Neuronal stem cell (in vitro differentiated cells): Measurements from ENCODE around the gene CYGB.

Experiments used
- DNase-seq: peaks from one replicate; pipeline ENCODE4 v3.0.0-alpha.2; 2013; ENCODE audit warnings: low spot score
- H2AFZ ChIP-seq: one replicate; pipeline ENCODE4 v1.6.1; 2013; ENCODE audit warnings: mild to moderate bottlenecking, low read length, inconsistent platforms
- H2AK5ac ChIP-seq: 2 replicates; pipeline ENCODE4 v1.6.1; 2013; ENCODE audit warnings: low read depth, mild to moderate bottlenecking, inconsistent platforms, low read length, moderate library complexity, mixed read lengths
- H2BK120ac ChIP-seq: 2 replicates; pipeline ENCODE4 v1.6.1; 2013; ENCODE audit warnings: low read depth, mild to moderate bottlenecking, inconsistent platforms, low read length, moderate library complexity, mixed read lengths
- H2BK12ac ChIP-seq: one replicate; pipeline ENCODE4 v1.6.1; 2013; ENCODE audit warnings: low read length, inconsistent platforms
- H2BK15ac ChIP-seq: 2 replicates; pipeline ENCODE4 v1.6.1; 2013; ENCODE audit warnings: mild to moderate bottlenecking, low read length, inconsistent platforms, mixed read lengths
- H2BK5ac ChIP-seq: one replicate; pipeline ENCODE4 v1.6.1; 2013; ENCODE audit warnings: inconsistent platforms, mild to moderate bottlenecking, low read length, moderate library complexity
- H3K14ac ChIP-seq: one replicate; pipeline ENCODE4 v1.6.1; 2013; ENCODE audit warnings: low read length, inconsistent platforms
- H3K18ac ChIP-seq: 2 replicates; pipeline ENCODE4 v1.6.1; 2013; ENCODE audit warnings: low read length, inconsistent platforms
- H3K23ac ChIP-seq: 2 replicates; pipeline ENCODE4 v1.6.1; 2013; ENCODE audit warnings: low read depth, mild to moderate bottlenecking, mixed read lengths, low read length, inconsistent platforms; ENCODE audit not compliant: poor library complexity
- H3K27ac ChIP-seq: replicated peaks from 3 replicates; pipeline ENCODE4 v1.5.1; 2013; ENCODE audit warnings: low read length, inconsistent platforms
- H3K27me3 ChIP-seq, 3 experiments: 2 replicates each; pipeline ENCODE4 v1.6.1; 2013; ENCODE audit warnings: low read length in 3 of 3, mild to moderate bottlenecking in 2 of 3, inconsistent platforms in 1 of 3, low read depth in 1 of 3, mixed read lengths in 1 of 3, moderate library complexity in 1 of 3; ENCODE audit not compliant: control insufficient read depth in 3 of 3, insufficient read depth in 3 of 3
- H3K36me3 ChIP-seq, 2 donors: replicated peaks in 1 of 2; 2 replicates each; pipeline ENCODE4 v1.6.1; 2013; ENCODE audit warnings: low read length in 2 of 2; ENCODE audit not compliant: control insufficient read depth in 2 of 2, insufficient read depth in 2 of 2
- H3K4ac ChIP-seq: 2 replicates; pipeline ENCODE4 v1.6.1; 2013; ENCODE audit warnings: inconsistent platforms, mild to moderate bottlenecking, low read length, moderate library complexity
- H3K4me1 ChIP-seq, 2 donors: 1 replicate in 1 of 2; 2 replicates in 1 of 2; pipeline ENCODE4 v1.6.1; 2013; ENCODE audit warnings: low read length in 2 of 2, low read depth in 1 of 2; ENCODE audit not compliant: control insufficient read depth in 2 of 2, insufficient read depth in 1 of 2
- H3K4me2 ChIP-seq: one replicate; pipeline ENCODE4 v1.6.1; 2013; ENCODE audit warnings: mild to moderate bottlenecking, low read length, inconsistent platforms; ENCODE audit not compliant: insufficient read depth, poor library complexity, severe bottlenecking
- H3K4me3 ChIP-seq, 2 donors: 2 replicates each; pipeline ENCODE4 v1.5.1; 2013; ENCODE audit warnings: low read length in 2 of 2, mild to moderate bottlenecking in 2 of 2, inconsistent platforms in 1 of 2, moderate library complexity in 1 of 2
- H3K79me1 ChIP-seq: one replicate; pipeline ENCODE4 v1.6.1; 2013; ENCODE audit warnings: low read depth, mild to moderate bottlenecking, inconsistent platforms, low read length, moderate library complexity
- H3K9ac ChIP-seq: one replicate; pipeline ENCODE4 v1.6.1; 2013; ENCODE audit warnings: mild to moderate bottlenecking, low read depth, low read length, inconsistent platforms; ENCODE audit not compliant: poor library complexity
- H3K9me3 ChIP-seq, 2 donors: replicated peaks in 1 of 2; 2 replicates each; pipeline versions ENCODE3 to v1.6.1; 2013; ENCODE audit warnings: low read length in 2 of 2, mild to moderate bottlenecking in 2 of 2, inconsistent platforms in 1 of 2, low read depth in 1 of 2, mixed read lengths in 1 of 2, moderate library complexity in 1 of 2; ENCODE audit not compliant: control insufficient read depth in 2 of 2, insufficient read depth in 1 of 2
- H4K8ac ChIP-seq: one replicate; pipeline ENCODE4 v1.6.1; 2013; ENCODE audit warnings: low read depth, mild to moderate bottlenecking, inconsistent platforms, low read length, moderate library complexity
- H4K91ac ChIP-seq: one replicate; pipeline ENCODE4 v1.6.1; 2013; ENCODE audit warnings: low read length, low read depth, mild to moderate bottlenecking, inconsistent platforms; ENCODE audit not compliant: poor library complexity
- WGBS, 2 donors: extraction: QIAGEN DNeasy Blood & Tissue Kit; methylation state at CpG; one replicate each; pipeline ENCODE4 v1.1.7; 2013; ENCODE audit warnings: missing lambda C conversion rate in 2 of 2, mixed read lengths in 1 of 2; ENCODE audit not compliant: insufficient read length in 2 of 2, insufficient replicate concordance in 1 of 2; ENCODE audit errors: extremely low coverage in 2 of 2; 5-methylcytosine and 5-hydroxymethylcytosine counted together

The CYGB gene

GRCh38 chr17:76544546-76545365 is 7.2 kb upstream of the CYGB start:
- H3K27ac ChIP-seq = no peak overlapping the region

GRCh38 chr17:76543826-76544545 is 6.5 kb upstream of the CYGB start:
- Histone ChIP-seq H3K4me1 (peaks cover 12 to 43% of the 10 kb centered on the region in 2 donors), H3K27me3 (peaks cover 0 to 62% (median 20%) of the 10 kb centered on the region in 3 experiments), H4K91ac (no peak overlapping the region), H3K4ac (no peak overlapping the region), H3K23ac (no peak overlapping the region), H2BK5ac (no peak overlapping the region), H3K4me3 (peak overlapping the region in 1 of 2 donors; percentile 20), H2BK12ac (no peak overlapping the region), H3K18ac (peak overlapping the region; percentile 6), H2AFZ (peak overlapping the region; percentile 81), H2AK5ac (no peak overlapping the region), H3K27ac (no peak overlapping the region), H3K9ac (no peak overlapping the region), H3K36me3 (no peaks in the 10 kb centered on the region), H3K4me2 (no peak overlapping the region), H4K8ac (no peak overlapping the region), H3K79me1 (no peaks in the 10 kb centered on the region), H3K14ac (no peak overlapping the region), H2BK120ac (no peak overlapping the region), H2BK15ac (no peak overlapping the region), H3K9me3 (no peaks in the 10 kb centered on the region)
- no peak for DNase-seq
- WGBS, 2 donors = no CpG with 5 or more reads among the region's 22 CpGs

More at GRCh38 chr17:76544546-76545365, 7.2 kb upstream of the CYGB start:
- H3K4me1 ChIP-seq = peaks cover 12 to 43% of the 10 kb centered on the region in 2 donors
- H3K36me3 ChIP-seq = no peaks in the 10 kb centered on the region
- no peak overlapping the region for H3K23ac ChIP-seq
- no peak overlapping the region for H4K91ac ChIP-seq
- peaks cover 0 to 54% (median 13%) of the 10 kb centered on the region in 3 experiments for H3K27me3 ChIP-seq
- H3K4me2 ChIP-seq = no peak overlapping the region
- H3K18ac ChIP-seq = no peak overlapping the region
- no CpG with 5 or more reads among the region's 24 CpGs for WGBS, 2 donors
- no peak overlapping the region for H4K8ac ChIP-seq
- H2BK15ac ChIP-seq = no peak overlapping the region
- H3K4me3 ChIP-seq = peak overlapping the region in 1 of 2 donors; percentile 20
- no peak overlapping the region for H3K4ac ChIP-seq
- H3K14ac ChIP-seq = no peak overlapping the region
- no peaks in the 10 kb centered on the region for H3K9me3 ChIP-seq
- H2BK12ac ChIP-seq = no peak overlapping the region
- H2BK120ac ChIP-seq = no peak overlapping the region
- DNase-seq = no peak
- H3K79me1 ChIP-seq = no peaks in the 10 kb centered on the region
- no peak overlapping the region for H2AK5ac ChIP-seq
- no peak overlapping the region for H3K9ac ChIP-seq
- H2AFZ ChIP-seq = peak overlapping the region; percentile 81
- no peak overlapping the region for H2BK5ac ChIP-seq

GRCh38 chr17:76543482-76543825 is 5.9 kb upstream of the CYGB start:
- H3K36me3 ChIP-seq = no peaks in the 10 kb centered on the region
- H3K27ac ChIP-seq = no peak overlapping the region
- no peak overlapping the region for H4K8ac ChIP-seq
- DNase-seq = no peak
- H2AK5ac ChIP-seq = no peak overlapping the region
- H3K4me2 ChIP-seq = no peak overlapping the region
- H2BK12ac ChIP-seq = no peak overlapping the region
- peaks cover 2 to 67% (median 26%) of the 10 kb centered on the region in 3 experiments for H3K27me3 ChIP-seq
- H3K4me3 ChIP-seq = no peak overlapping the region
- H3K18ac ChIP-seq = no peak overlapping the region
- no peak overlapping the region for H3K14ac ChIP-seq
- no peak overlapping the region for H2BK5ac ChIP-seq
- no peak overlapping the region for H3K4ac ChIP-seq
- H3K23ac ChIP-seq = no peak overlapping the region
- WGBS, 2 donors = no CpG with 5 or more reads among the region's 6 CpGs
- H2AFZ ChIP-seq = peak overlapping the region; percentile 81
- no peaks in the 10 kb centered on the region for H3K9me3 ChIP-seq
- no peak overlapping the region for H4K91ac ChIP-seq
- H3K9ac ChIP-seq = no peak overlapping the region
- no peaks in the 10 kb centered on the region for H3K79me1 ChIP-seq
- peaks cover 13 to 44% of the 10 kb centered on the region in 2 donors for H3K4me1 ChIP-seq
- no peak overlapping the region for H2BK15ac ChIP-seq
- H2BK120ac ChIP-seq = no peak overlapping the region

- Histone ChIP-seq H2BK5ac (no peak overlapping the region), H2AFZ (no peak overlapping the region), H3K4me3 (no peak overlapping the region), H3K9me3 (no peaks in the 10 kb centered on the region), H4K91ac (no peak overlapping the region), H4K8ac (no peak overlapping the region), H2BK12ac (peak overlapping the region; percentile 43), H2BK120ac (no peak overlapping the region), H2BK15ac (peak overlapping the region; percentile 25), H3K4ac (no peak overlapping the region), H2AK5ac (peak overlapping the region; percentile 59), H3K18ac (no peak overlapping the region), H3K27ac (no peak overlapping the region), H3K4me1 (peaks cover 15 to 44% of the 10 kb centered on the region in 2 donors), H3K36me3 (no peaks in the 10 kb centered on the region), H3K23ac (no peak overlapping the region), H3K79me1 (no peaks in the 10 kb centered on the region), H3K9ac (no peak overlapping the region), H3K14ac (no peak overlapping the region), H3K27me3 (peaks cover 6 to 72% (median 30%) of the 10 kb centered on the region in 3 experiments), H3K4me2 (no peak overlapping the region)
- DNase-seq = no peak
- WGBS, 2 donors = no CpG with 5 or more reads among the region's 8 CpGs
Observed at GRCh38 chr17:76542984-76543383, 5.5 kb upstream of the CYGB start.
